GM18870 (cell line): Measurements from ENCODE around the gene C3orf20.
"Not testable (repeated sequence)": the region's sequence is repeated elsewhere in the genome, so short reads cannot be mapped to it uniquely, and the experiment has no call there.

ENCODE experiments used
- ATAC-seq: cut with Tn5 transposase; IDR thresholded peaks from one replicate; pipeline ENCODE4 v1.9.1; 2021; ENCODE audit warnings: moderate library complexity; ENCODE audit not compliant: unreplicated experiment

Gene C3orf20

DNA sequence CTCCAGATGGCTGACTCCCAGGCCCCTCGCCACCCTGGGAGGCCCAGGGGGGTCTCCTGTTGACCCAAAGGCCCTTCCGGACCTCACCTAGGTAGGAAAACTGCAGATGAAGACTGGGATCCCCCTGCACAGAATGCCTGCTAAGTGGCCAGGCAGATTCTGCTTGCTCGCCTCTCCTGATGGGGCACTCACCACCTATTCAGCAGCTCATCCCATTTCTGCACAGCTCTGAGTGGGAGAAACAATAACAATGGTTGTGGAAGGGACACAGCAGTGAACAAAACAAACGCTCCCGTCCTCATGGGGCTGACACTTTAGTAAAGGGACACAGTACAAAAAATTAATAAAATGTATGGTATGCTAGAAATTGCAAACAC is 118.9 kb downstream of the C3orf20 start:
- ATAC-seq: no peak

DNA sequence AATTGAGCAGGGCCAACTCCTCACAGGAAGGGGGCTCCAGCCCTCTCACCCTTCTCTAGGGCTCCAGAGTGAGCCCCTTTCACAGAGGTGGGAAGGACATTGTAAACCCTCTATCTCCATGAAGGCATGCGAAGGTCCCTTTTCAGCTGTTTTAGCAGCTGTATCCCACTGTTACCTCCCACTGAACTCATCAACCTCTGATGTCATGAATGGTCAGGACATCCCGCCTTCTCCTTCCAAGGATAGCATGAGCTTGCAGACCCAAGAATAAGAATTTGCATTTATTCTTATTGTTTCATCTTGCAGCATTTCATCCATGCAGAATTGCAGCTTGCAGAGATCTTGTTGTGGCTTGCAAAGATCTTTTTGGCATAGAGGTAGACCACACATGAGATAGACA is 119.5 kb downstream of the C3orf20 start:
- no peak for ATAC-seq

DNA sequence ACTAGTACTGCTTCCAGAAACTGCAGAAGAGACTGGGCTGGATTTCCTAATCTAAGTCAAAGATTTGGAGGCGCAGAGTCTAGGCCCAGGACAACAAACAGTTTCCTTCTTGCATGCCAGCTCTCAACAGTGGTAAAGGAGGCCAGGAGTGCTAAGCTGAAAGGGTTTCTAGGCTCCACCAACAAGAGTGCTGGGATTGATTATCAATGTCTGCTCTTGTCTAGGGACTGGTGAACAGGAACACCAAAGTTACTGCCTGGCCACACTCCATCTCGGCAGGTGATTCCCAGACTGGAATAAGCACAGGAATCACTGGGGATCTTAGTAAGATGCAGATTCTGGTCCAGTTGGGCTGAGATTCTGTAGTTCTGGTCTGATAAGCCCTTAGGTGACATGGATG is 121.1 kb downstream of the C3orf20 start:
- no peak for ATAC-seq

DNA sequence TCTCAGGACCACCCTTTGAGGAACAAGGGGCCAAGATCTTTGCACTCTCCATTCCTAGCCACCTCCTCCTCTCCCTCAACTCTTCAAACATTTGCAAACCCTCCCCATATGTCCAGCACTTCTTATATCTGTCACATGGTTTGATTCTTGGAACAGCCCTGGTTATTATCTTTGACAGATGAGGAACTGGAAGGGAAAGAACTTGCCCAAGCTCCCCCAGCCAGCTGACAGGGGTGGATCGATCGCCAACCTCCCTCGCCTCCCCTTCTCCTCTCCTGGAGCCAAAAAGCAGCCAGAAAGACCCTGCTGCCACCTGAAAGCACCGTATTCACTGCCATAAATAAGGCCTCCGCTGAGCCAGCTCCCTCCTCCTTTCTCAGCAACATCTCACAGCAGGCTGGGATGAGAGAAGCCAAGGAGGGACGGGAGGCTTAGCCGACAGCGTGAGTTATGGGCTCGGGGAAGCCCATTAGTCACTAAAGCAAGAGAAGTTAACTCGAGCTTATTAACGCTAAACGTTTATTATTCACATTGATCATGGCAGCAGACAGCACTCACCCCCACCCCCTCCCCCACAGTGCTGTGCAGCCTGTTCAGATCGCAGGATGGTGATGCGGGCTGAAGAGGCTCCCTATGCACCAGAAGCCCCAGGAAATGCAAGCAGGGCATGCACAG is 121.6 kb downstream of the C3orf20 start:
- no peak for ATAC-seq

GRCh38 chr3:14797731-14798130 is 122.8 kb downstream of the C3orf20 start:
- ATAC-seq: no peak

GRCh38 chr3:14798231-14798630 is 123.3 kb downstream of the C3orf20 start:
- ATAC-seq: no peak

DNA sequence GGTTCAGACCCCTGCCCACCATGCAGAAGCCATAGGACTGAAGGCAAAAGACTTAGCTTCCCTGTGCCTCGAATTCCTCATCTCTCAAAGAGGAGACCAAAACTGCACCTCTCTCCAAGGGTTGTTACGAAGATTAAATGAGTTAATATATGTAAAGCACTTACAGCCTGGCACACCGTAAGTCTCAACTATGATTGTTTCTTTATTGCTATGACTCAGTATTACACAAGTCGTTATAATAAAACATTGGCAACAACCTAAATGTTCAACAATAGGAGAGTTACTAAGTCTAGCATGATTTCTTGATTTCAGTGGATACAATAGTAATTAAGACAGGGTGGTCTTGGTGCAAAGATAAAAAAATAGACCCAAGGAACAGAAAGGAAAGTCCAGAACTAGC is 124.2 kb downstream of the C3orf20 start:
- no peak for ATAC-seq

DNA sequence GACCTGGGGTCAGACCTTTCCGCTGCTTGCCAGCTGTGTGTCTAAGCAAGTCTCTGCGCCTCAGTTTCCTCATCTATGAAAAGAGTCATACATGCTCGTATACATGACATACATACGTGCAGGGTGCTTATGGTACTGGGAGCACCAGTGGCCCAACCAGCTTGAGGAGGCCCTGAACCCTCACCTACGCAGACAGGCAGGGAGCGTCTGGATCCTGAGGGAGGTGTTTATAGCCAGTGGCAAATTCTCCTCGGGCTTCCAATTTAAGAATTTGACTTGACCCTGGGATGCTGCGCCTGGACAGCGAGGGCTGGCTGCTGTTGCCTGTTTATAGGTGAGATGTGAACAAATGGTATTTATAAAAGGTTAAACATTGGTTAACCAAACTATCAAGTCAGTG is 126.1 kb downstream of the C3orf20 start:
- ATAC-seq: no peak

GRCh38 chr3:14801668-14802380 is 126.9 kb downstream of the C3orf20 start:
- no peak for ATAC-seq

DNA sequence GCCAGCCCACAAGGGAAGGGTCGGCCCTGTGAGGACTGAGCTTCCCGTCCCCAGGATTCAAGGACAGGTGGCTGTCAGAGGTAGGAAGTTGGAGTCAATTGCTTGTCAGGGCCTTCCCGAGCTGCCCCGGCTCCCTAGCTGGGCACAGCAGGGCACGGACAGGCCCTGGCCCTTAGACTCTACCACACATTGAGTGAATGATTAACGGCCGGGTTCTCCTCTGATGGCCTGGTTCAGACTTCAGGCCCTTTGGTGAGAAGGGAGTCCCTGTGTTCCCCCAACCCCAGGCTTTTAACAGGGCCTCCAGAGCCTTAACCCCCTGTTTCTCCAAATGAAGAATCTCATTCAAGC is 127.4 kb downstream of the C3orf20 start:
- no peak for ATAC-seq

GRCh38 chr3:14803101-14803980 is 128.4 kb downstream of the C3orf20 start:
- no peak for ATAC-seq

DNA sequence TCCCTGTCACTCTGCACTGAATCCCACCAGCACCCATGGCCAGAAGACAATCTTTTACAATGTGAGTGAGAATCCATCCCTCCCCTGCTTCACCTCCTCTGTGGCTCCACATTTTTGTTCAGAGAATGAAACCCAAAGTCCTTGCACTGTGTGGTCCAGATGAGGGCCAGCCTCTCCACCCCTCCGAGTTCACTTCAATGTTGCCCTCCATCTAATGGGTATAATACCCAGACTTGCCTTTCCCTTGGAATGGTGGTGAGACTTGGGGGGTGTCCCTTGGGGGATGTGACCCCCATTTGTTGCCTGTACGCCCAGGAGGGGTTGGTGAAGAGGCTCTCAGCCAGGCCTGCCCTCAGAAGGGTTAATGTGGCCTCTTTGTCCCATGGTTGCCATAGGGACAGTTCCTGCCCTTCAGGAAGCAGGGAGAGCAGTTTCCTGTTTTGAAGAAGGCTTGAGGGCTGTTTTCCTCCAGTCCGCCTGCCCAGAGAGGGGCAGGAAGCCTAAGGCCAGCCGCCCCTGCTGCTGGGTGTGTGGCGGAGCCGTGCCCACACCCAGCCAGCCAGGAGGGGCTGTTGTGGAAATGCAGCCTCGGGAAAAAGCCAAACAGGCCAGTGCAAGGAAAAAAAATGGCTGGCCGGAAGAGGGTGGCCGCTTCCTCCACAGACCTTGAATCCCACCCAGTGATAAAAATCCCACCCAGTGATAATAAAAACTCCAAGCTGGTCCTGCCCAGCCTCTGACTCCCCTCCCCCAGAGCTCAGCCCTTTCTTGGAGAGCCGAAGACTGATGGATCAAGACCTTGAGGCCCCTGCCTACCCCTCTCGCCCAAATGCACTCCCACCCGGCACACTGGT is 129.3 kb downstream of the C3orf20 start:
- no peak for ATAC-seq

- no peak for ATAC-seq
Observed at GRCh38 chr3:14804835-14805780, 130.2 kb downstream of the C3orf20 start.

GRCh38 chr3:14805961-14806537 is 131.1 kb downstream of the C3orf20 start:
- ATAC-seq: no peak

DNA sequence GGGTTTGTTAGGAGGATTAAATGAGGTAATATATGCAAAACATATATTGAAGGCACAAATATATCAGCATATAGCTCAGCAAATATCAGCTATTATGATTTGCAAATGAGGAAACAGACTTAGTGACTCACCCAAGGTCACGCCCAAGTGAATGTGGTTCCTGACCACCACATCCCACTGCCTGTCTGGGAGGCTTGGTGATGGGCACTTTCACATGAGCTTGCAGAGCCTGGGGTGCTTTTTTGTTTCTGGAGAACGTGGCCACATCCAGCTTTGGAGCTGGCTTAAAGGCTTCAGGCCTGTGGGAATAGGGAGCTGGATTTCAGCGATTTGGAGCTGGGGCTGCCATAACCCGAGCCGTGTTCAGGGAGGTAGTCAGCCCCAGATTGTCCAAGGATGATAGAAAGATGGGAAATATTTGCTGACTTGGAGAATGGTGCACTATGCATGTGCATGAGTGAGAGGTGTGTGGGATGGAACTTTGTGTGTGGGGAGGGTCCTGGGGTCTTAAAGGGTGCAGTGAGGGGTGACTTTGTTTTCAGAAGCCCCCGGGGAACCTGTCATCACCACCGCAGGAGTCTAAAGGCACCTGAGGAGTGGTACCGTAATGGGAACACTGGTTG is 131.8 kb downstream of the C3orf20 start:
- no peak for ATAC-seq

DNA sequence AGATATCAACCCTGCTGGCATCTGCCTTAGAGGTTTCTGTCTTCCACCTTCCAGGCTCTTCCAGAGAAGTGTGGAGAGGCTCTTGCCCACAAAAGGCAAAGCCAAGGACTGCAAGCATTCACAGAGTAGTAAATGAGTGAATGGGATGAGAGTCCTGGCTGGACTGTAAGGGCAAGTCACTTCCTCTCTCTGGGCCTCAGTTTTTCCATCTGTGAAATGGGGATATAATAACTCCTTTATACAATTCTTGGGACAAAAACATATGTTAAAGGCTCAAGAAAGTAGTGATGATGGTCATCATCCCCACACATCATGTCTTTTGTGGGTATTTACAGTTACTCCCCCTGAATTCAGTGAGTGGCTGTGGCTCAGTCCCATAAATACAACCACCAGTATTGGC is 133.1 kb downstream of the C3orf20 start:
- no peak for ATAC-seq

GRCh38 chr3:14808502-14809266 is 133.7 kb downstream of the C3orf20 start:
- no peak for ATAC-seq

GRCh38 chr3:14809611-14810010 is 134.7 kb downstream of the C3orf20 start:
- not testable (repeated sequence) for ATAC-seq
